C4-2B (cell line): ENCODE data around the gene MTMR3.

ENCODE experiments used
- ZFX ChIP-seq: fragments of 450-650 bp; IDR thresholded peaks from 2 replicates; pipeline ENCODE4 v1.6.1; 2017
- TF ChIP-seq, protein P1 (sequence below): fragments of 450-650 bp; conservative IDR thresholded peaks from 2 replicates; pipeline ENCODE4 v1.5.1; 2017; ENCODE audit warnings: mild to moderate bottlenecking

DNA sequence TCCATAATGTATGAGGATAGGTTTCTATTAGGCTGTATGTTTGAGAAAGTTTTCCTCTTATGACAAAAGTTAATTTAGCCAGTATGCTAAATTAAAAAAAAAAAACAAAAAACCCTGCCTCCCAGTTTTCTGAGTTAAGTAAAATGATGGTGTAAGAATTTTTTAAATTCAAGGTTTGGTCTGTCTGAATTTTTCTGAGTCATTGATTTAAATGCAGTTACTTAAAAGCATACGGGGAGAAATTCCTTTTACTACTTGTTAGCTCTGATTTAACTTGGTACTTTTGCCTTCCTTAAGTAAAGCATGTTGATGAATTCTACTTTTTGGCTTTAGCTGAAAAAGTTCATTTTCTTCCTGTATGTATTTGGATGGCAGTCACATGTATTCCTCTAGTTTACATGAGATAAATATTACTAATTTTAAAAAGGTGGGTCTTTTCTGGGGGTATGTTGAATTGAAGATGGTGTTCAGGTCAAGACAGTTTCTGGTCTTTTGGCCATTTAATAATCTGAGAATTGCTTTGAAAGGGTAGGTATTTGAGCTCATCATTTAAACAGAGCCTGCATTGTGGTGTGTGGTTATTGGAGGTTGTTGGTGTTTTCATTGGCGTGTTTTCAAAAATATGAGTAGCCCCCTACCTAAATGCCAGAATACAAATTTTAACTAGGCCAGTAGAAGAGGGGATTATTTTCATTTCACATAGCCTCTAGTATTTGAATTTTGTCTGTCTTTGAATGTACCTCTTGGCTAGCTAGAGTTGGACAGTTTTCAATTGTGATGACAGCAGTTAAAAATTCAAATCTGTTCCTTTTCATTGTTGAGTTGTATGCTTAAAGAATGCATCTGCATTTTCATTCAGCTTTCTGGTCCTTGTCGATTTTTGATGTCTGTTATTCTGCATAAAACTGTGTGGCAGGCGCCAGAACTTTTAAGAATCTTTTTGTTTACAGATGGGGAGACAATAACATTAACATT lies 64.7 kb downstream of the MTMR3 start:
- TF ChIP-seq, protein P1, sequence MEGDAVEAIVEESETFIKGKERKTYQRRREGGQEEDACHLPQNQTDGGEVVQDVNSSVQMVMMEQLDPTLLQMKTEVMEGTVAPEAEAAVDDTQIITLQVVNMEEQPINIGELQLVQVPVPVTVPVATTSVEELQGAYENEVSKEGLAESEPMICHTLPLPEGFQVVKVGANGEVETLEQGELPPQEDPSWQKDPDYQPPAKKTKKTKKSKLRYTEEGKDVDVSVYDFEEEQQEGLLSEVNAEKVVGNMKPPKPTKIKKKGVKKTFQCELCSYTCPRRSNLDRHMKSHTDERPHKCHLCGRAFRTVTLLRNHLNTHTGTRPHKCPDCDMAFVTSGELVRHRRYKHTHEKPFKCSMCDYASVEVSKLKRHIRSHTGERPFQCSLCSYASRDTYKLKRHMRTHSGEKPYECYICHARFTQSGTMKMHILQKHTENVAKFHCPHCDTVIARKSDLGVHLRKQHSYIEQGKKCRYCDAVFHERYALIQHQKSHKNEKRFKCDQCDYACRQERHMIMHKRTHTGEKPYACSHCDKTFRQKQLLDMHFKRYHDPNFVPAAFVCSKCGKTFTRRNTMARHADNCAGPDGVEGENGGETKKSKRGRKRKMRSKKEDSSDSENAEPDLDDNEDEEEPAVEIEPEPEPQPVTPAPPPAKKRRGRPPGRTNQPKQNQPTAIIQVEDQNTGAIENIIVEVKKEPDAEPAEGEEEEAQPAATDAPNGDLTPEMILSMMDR = no peak
- no peak for TF ChIP-seq ZFX
